HEK293 (cell line): ENCODE results near the gene ZNHIT2.

Experiments
- GFI1B ChIP-seq: fragments of 450-650 bp; formaldehyde crosslinking; IDR thresholded peaks from 2 replicates; pipeline ENCODE4 v1.5.1; 2016; ENCODE audit warnings: missing biosample characterization, missing genetic modification characterization
- MYNN ChIP-seq: fragments of 450-650 bp; formaldehyde crosslinking; IDR thresholded peaks from 2 replicates; pipeline ENCODE4 v1.5.1; 2016; ENCODE audit warnings: missing biosample characterization, missing genetic modification characterization, borderline replicate concordance
- MZF1 ChIP-seq: fragments of 450-650 bp; formaldehyde crosslinking; IDR thresholded peaks from 2 replicates; pipeline ENCODE4 v1.5.1; 2017; ENCODE audit warnings: missing biosample characterization, missing genetic modification characterization, borderline replicate concordance
- ZNF239 ChIP-seq: fragments of 450-650 bp; formaldehyde crosslinking; IDR thresholded peaks from 2 replicates; pipeline ENCODE4 v1.5.1; 2016; ENCODE audit warnings: missing biosample characterization, missing genetic modification characterization
- ZNF423 ChIP-seq: fragments of 450-650 bp; formaldehyde crosslinking; IDR thresholded peaks from 2 replicates; pipeline ENCODE4 v1.5.1; 2016; ENCODE audit warnings: missing biosample characterization, missing genetic modification characterization
- ZNF433 ChIP-seq: fragments of 450-650 bp; formaldehyde crosslinking; IDR thresholded peaks from 2 replicates; pipeline ENCODE4 v1.5.1; 2016; ENCODE audit warnings: missing biosample characterization, missing genetic modification characterization, low read depth
- ZNF544 ChIP-seq: fragments of 450-650 bp; formaldehyde crosslinking; IDR thresholded peaks from 2 replicates; pipeline ENCODE4 v1.5.0; 2017; ENCODE audit warnings: missing biosample characterization, missing genetic modification characterization
- ZNF548 ChIP-seq: fragments of 450-650 bp; formaldehyde crosslinking; IDR thresholded peaks from 2 replicates; pipeline ENCODE4 v1.5.1; 2016; ENCODE audit warnings: missing biosample characterization, missing genetic modification characterization
- ZNF596 ChIP-seq: fragments of 450-650 bp; IDR thresholded peaks from 2 replicates; pipeline ENCODE4 v1.5.0; 2018; ENCODE audit warnings: missing biosample characterization, mild to moderate bottlenecking, missing genetic modification characterization, moderate library complexity
- ZNF621 ChIP-seq: fragments of 450-650 bp; formaldehyde crosslinking; IDR thresholded peaks from 2 replicates; pipeline ENCODE4 v1.5.1; 2017; ENCODE audit warnings: missing biosample characterization, missing genetic modification characterization
- ZNF660 ChIP-seq: fragments of 450-650 bp; IDR thresholded peaks from 2 replicates; pipeline ENCODE4 v1.5.1; 2018; ENCODE audit warnings: missing biosample characterization, mild to moderate bottlenecking, missing genetic modification characterization
- TF ChIP-seq, protein P1 (sequence below): fragments of 450-650 bp; formaldehyde crosslinking; IDR thresholded peaks from 2 replicates; pipeline ENCODE4 v1.5.1; 2017; ENCODE audit warnings: missing biosample characterization, missing genetic modification characterization
- TF ChIP-seq, protein P2 (sequence below): fragments of 450-650 bp; formaldehyde crosslinking; IDR thresholded peaks from 2 replicates; pipeline ENCODE4 v1.5.1; 2017; ENCODE audit warnings: missing biosample characterization, missing genetic modification characterization
- TF ChIP-seq, protein P3 (sequence below): fragments of 450-650 bp; formaldehyde crosslinking; IDR thresholded peaks from 2 replicates; pipeline ENCODE4 v1.5.1; 2016; ENCODE audit warnings: missing biosample characterization, missing genetic modification characterization
- TF ChIP-seq, protein P4 (sequence below): fragments of 450-650 bp; formaldehyde crosslinking; IDR thresholded peaks from 2 replicates; pipeline ENCODE4 v1.5.1; 2016; ENCODE audit warnings: missing biosample characterization, missing genetic modification characterization
- TF ChIP-seq, protein P5 (sequence below): fragments of 450-650 bp; formaldehyde crosslinking; conservative IDR thresholded peaks from 2 replicates; pipeline ENCODE4 v1.5.1; 2016; ENCODE audit warnings: low read depth, missing biosample characterization, missing genetic modification characterization
- TF ChIP-seq, protein P6 (sequence below): fragments of 450-650 bp; formaldehyde crosslinking; IDR thresholded peaks from 2 replicates; pipeline ENCODE4 v1.5.1; 2016; ENCODE audit warnings: missing biosample characterization, missing genetic modification characterization
- TF ChIP-seq, protein P7 (sequence below): fragments of 450-650 bp; formaldehyde crosslinking; IDR thresholded peaks from 2 replicates; pipeline ENCODE4 v1.5.1; 2016; ENCODE audit warnings: missing biosample characterization, missing genetic modification characterization
- TF ChIP-seq, protein P8 (sequence below): fragments of 450-650 bp; IDR thresholded peaks from 2 replicates; pipeline ENCODE4 v1.5.1; 2018; ENCODE audit warnings: missing biosample characterization, mild to moderate bottlenecking, missing genetic modification characterization

The ZNHIT2 gene

DNA sequence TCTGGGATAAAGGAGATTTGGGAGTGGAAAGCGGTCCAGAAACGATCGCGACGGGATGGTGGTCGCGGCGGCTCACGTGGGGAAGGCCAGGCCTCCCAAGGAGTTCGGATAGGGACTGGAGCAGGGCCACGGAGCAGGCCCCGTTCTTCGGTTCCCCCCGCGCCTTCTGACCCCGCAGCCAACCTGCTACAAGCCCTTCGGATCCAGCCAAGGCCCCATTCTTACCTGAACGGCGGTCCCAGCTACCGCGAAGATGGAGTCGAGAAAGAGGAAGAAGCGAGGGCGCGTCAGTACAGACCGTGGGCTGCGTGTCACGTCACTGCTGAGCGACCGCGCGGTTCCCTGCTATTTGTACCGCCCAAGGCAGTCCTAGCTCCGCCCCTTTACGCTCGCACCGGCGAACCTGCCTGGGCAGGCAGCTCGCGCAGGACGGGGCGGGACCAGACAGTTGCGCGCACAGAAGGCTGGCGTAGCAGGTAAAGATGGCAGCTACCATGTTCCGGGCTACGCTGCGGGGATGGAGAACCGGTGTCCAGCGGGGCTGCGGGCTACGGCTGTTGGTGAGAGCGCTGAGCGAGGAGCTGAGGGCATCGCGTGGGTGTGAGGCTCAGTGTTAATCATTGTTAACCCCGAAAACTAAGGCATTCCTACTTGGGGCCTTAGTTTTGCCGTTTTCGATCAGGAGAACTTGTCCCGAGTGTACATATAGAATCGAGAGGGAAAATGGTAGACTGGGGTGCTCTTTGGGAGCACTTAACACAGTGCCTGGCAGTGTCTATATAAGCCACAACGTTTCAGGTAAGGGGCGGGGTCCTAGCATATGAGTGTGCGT lies 4.6 kb upstream of the ZNHIT2 start, which contains the start of the genes FAU and MRPL49 (continued):
- TF ChIP-seq ZNF596 (tag by site-specific recombination) = no peak
- TF ChIP-seq, protein P1, sequence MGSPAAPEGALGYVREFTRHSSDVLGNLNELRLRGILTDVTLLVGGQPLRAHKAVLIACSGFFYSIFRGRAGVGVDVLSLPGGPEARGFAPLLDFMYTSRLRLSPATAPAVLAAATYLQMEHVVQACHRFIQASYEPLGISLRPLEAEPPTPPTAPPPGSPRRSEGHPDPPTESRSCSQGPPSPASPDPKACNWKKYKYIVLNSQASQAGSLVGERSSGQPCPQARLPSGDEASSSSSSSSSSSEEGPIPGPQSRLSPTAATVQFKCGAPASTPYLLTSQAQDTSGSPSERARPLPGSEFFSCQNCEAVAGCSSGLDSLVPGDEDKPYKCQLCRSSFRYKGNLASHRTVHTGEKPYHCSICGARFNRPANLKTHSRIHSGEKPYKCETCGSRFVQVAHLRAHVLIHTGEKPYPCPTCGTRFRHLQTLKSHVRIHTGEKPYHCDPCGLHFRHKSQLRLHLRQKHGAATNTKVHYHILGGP (tag by site-specific recombination) = no peak
- no peak for TF ChIP-seq MYNN
- TF ChIP-seq, protein P2, sequence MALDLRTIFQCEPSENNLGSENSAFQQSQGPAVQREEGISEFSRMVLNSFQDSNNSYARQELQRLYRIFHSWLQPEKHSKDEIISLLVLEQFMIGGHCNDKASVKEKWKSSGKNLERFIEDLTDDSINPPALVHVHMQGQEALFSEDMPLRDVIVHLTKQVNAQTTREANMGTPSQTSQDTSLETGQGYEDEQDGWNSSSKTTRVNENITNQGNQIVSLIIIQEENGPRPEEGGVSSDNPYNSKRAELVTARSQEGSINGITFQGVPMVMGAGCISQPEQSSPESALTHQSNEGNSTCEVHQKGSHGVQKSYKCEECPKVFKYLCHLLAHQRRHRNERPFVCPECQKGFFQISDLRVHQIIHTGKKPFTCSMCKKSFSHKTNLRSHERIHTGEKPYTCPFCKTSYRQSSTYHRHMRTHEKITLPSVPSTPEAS (tag by site-specific recombination) = no peak
- TF ChIP-seq MZF1 (tag by site-specific recombination) = no peak
- TF ChIP-seq, protein P3, sequence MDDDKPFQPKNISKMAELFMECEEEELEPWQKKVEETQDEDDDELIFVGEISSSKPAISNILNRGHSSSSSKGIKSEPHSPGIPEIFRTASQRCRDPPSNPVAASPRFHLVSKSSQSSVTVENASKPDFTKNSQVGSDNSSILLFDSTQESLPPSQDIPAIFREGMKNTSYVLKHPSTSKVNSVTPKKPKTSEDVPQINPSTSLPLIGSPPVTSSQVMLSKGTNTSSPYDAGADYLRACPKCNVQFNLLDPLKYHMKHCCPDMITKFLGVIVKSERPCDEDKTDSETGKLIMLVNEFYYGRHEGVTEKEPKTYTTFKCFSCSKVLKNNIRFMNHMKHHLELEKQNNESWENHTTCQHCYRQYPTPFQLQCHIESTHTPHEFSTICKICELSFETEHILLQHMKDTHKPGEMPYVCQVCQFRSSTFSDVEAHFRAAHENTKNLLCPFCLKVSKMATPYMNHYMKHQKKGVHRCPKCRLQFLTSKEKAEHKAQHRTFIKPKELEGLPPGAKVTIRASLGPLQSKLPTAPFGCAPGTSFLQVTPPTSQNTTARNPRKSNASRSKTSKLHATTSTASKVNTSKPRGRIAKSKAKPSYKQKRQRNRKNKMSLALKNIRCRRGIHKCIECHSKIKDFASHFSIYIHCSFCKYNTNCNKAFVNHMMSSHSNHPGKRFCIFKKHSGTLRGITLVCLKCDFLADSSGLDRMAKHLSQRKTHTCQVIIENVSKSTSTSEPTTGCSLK (tag by site-specific recombination) = no peak
- no peak for TF ChIP-seq ZNF544 (tag by site-specific recombination)
- TF ChIP-seq, protein P4, sequence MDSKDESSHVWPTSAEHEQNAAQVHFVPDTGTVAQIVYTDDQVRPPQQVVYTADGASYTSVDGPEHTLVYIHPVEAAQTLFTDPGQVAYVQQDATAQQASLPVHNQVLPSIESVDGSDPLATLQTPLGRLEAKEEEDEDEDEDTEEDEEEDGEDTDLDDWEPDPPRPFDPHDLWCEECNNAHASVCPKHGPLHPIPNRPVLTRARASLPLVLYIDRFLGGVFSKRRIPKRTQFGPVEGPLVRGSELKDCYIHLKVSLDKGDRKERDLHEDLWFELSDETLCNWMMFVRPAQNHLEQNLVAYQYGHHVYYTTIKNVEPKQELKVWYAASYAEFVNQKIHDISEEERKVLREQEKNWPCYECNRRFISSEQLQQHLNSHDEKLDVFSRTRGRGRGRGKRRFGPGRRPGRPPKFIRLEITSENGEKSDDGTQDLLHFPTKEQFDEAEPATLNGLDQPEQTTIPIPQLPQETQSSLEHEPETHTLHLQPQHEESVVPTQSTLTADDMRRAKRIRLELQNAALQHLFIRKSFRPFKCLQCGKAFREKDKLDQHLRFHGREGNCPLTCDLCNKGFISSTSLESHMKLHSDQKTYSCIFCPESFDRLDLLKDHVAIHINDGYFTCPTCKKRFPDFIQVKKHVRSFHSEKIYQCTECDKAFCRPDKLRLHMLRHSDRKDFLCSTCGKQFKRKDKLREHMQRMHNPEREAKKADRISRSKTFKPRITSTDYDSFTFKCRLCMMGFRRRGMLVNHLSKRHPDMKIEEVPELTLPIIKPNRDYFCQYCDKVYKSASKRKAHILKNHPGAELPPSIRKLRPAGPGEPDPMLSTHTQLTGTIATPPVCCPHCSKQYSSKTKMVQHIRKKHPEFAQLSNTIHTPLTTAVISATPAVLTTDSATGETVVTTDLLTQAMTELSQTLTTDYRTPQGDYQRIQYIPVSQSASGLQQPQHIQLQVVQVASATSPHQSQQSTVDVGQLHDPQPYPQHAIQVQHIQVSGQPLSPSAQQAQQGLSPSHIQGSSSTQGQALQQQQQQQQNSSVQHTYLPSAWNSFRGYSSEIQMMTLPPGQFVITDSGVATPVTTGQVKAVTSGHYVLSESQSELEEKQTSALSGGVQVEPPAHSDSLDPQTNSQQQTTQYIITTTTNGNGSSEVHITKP (tag by site-specific recombination) = peak; percentile 71
- TF ChIP-seq, protein P5, sequence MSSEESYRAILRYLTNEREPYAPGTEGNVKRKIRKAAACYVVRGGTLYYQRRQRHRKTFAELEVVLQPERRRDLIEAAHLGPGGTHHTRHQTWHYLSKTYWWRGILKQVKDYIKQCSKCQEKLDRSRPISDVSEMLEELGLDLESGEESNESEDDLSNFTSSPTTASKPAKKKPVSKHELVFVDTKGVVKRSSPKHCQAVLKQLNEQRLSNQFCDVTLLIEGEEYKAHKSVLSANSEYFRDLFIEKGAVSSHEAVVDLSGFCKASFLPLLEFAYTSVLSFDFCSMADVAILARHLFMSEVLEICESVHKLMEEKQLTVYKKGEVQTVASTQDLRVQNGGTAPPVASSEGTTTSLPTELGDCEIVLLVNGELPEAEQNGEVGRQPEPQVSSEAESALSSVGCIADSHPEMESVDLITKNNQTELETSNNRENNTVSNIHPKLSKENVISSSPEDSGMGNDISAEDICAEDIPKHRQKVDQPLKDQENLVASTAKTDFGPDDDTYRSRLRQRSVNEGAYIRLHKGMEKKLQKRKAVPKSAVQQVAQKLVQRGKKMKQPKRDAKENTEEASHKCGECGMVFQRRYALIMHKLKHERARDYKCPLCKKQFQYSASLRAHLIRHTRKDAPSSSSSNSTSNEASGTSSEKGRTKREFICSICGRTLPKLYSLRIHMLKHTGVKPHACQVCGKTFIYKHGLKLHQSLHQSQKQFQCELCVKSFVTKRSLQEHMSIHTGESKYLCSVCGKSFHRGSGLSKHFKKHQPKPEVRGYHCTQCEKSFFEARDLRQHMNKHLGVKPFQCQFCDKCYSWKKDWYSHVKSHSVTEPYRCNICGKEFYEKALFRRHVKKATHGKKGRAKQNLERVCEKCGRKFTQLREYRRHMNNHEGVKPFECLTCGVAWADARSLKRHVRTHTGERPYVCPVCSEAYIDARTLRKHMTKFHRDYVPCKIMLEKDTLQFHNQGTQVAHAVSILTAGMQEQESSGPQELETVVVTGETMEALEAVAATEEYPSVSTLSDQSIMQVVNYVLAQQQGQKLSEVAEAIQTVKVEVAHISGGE (tag by site-specific recombination) = peak; percentile 43
- TF ChIP-seq, protein P6, sequence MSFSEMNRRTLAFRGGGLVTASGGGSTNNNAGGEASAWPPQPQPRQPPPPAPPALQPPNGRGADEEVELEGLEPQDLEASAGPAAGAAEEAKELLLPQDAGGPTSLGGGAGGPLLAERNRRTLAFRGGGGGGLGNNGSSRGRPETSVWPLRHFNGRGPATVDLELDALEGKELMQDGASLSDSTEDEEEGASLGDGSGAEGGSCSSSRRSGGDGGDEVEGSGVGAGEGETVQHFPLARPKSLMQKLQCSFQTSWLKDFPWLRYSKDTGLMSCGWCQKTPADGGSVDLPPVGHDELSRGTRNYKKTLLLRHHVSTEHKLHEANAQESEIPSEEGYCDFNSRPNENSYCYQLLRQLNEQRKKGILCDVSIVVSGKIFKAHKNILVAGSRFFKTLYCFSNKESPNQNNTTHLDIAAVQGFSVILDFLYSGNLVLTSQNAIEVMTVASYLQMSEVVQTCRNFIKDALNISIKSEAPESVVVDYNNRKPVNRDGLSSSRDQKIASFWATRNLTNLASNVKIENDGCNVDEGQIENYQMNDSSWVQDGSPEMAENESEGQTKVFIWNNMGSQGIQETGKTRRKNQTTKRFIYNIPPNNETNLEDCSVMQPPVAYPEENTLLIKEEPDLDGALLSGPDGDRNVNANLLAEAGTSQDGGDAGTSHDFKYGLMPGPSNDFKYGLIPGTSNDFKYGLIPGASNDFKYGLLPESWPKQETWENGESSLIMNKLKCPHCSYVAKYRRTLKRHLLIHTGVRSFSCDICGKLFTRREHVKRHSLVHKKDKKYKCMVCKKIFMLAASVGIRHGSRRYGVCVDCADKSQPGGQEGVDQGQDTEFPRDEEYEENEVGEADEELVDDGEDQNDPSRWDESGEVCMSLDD (tag by site-specific recombination) = no peak
- TF ChIP-seq ZNF239 (tag by site-specific recombination) = no peak
- TF ChIP-seq, protein P7, sequence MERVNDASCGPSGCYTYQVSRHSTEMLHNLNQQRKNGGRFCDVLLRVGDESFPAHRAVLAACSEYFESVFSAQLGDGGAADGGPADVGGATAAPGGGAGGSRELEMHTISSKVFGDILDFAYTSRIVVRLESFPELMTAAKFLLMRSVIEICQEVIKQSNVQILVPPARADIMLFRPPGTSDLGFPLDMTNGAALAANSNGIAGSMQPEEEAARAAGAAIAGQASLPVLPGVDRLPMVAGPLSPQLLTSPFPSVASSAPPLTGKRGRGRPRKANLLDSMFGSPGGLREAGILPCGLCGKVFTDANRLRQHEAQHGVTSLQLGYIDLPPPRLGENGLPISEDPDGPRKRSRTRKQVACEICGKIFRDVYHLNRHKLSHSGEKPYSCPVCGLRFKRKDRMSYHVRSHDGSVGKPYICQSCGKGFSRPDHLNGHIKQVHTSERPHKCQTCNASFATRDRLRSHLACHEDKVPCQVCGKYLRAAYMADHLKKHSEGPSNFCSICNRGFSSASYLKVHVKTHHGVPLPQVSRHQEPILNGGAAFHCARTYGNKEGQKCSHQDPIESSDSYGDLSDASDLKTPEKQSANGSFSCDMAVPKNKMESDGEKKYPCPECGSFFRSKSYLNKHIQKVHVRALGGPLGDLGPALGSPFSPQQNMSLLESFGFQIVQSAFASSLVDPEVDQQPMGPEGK = no peak
- TF ChIP-seq ZNF548 (tag by site-specific recombination) = no peak
- TF ChIP-seq ZNF423 = no peak
- TF ChIP-seq, protein P8, sequence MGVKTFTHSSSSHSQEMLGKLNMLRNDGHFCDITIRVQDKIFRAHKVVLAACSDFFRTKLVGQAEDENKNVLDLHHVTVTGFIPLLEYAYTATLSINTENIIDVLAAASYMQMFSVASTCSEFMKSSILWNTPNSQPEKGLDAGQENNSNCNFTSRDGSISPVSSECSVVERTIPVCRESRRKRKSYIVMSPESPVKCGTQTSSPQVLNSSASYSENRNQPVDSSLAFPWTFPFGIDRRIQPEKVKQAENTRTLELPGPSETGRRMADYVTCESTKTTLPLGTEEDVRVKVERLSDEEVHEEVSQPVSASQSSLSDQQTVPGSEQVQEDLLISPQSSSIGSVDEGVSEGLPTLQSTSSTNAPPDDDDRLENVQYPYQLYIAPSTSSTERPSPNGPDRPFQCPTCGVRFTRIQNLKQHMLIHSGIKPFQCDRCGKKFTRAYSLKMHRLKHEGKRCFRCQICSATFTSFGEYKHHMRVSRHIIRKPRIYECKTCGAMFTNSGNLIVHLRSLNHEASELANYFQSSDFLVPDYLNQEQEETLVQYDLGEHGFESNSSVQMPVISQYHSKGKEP = no peak
- no peak for TF ChIP-seq ZNF433 (tag by site-specific recombination)
- TF ChIP-seq ZNF660 = no peak
- TF ChIP-seq GFI1B (tag by site-specific recombination) = no peak
- TF ChIP-seq ZNF621 (tag by site-specific recombination) = no peak
